D341Med (cell line): Measurements from ENCODE around the gene PRMT3.
"Not testable (repeated sequence)": the region's sequence is repeated elsewhere in the genome, so short reads cannot be mapped to it uniquely, and the experiment has no call there.

Source experiments
- DNase-seq: peaks from one replicate; pipeline ENCODE4 v3.0.0; 2012; ENCODE audit warnings: low spot score

Gene PRMT3

DNA sequence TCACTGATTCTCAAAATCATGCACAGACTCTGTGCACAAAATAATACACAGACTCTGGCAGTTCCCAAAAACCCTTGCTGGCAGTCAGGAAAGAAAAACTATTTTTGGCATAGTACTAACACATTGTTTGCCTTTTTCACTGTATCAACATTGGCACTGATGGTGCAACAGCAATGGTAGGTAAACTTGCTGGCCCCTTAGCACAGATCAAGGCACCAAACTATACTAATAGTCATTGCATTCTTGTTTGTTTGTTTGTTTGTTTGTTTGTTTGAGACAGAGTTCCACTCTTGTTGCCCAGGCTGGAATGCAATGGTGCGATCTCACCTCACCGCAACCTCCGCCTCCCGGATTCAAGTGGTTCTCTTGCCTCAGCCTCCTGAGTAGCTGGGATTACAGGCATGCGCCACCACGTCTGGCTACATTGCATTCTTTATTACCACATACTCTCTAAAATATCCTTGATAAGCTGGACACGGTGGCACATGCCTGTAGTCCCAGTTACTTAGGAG lies 130.9 kb downstream of the PRMT3 start:
- no peak for DNase-seq

GRCh38 chr11:20522536-20522935 lies 135.0 kb downstream of the PRMT3 start:
- DNase-seq, result no peak

DNA sequence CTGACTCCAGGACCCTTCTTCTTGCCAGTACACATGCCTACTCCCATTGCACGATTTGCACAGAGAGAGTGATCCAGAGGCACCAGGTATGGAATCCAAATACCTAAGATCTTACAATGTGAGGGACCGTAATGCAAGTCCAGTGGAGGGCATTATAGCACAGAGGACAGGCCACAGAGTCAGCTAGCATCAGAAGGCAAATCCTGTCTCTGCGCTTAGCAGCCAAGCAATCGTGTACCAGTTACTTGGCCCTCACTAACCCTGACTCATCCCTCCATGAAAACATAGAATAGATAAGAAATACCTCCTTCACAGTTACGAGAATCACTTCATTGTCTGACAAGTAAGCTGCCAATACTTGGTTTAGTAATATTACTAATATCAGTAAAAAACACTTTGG lies 142.2 kb downstream of the PRMT3 start:
- DNase-seq, result no peak

DNA sequence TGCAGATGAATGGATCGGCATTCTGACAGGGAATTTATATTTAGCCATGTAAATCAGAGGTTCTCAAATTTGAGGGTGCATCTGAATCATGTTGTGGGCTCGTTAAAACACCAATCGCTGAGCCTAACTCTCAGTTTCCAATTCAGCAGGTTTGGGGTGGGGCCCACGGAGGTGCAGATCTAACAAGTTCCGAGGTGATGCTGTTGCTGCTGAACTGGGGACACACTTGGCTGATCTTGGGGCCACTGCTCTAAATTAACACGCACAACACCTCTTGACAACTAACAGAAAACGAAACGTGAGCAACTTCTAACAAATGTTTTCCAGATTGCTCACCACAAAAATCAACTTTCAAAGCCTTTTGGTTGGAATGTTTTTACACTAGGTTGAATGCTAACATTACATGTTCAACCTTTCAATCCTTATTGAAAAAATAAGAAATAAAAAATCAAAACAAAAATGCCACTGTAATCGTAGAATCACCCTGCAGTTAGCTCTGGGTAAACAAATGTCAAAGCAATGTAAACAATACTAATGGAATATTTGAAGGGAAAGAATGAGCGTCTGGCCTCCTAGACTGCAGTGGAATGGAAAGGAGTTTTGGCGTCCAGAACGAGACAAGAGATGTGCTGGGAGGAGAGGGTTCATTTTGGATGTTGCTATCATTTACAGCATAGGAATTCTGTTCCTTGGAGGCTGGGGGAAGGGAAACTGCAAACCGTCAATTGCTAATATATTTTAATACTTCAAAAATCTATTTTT lies 143.6 kb downstream of the PRMT3 start:
- DNase-seq, result no peak

- DNase-seq, result no peak
Measured at GRCh38 chr11:20535271-20535881, 147.9 kb downstream of the PRMT3 start.

DNA sequence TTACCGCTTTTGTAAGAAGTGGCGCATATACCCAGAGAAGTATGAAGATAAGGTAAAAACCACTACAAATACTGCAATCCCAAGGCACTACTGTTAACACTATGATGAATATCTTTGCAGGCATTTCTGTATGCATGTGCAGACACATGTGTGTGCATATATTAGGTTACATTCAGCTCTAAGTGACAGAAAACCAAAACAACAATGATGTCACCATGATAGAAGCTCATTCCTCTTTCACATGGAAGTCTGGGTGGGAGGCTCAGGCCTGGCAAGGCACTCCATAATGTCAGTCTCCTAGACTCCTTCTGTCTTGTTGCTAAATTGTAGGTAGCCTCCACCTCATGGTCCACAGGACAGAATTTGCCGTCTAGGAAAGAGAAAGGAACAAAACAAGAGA lies 148.8 kb downstream of the PRMT3 start:
- no peak for DNase-seq

DNA sequence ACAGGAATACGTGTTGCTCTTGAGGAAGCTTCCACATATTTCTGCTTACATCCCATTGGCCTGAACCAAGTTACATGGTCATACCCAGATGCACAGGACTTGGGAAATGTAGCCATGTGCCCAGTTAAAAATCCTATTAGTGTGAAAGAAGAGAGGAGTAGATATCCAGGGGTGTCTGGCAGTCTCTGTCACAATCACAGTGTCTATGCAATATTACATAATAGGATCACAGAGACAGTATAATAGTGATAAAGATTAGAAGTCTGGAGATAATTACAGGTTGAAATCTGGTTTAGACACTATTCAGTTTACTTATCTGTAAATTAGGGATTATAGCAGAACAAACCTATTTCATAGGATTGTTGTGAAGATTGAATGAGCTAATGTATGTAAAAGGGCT lies 149.3 kb downstream of the PRMT3 start:
- peak; percentile 64 for DNase-seq

GRCh38 chr11:20541503-20541902 lies 154.0 kb downstream of the PRMT3 start:
- DNase-seq, result no peak

GRCh38 chr11:20544603-20545237 lies 157.2 kb downstream of the PRMT3 start:
- DNase-seq, result no peak

DNA sequence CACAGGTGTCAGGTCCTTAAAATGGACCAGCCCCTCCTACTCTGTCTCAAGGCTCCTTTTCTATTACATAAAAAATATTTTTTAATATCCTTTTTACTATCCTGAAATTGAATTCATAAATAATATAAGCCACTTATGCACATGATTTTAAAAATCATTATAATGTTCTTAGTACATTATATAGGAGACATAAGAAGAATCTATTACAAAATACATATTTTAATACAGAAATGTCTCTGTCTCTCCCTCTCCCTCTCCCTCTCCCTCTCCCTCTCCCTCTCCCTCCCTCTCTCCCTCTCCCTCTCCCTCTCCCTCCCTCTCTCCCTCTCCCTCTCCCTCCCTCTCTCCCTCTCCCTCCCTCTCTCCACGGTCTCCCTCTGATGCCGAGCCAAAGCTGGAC lies 159.9 kb downstream of the PRMT3 start:
- DNase-seq, result no peak

DNA sequence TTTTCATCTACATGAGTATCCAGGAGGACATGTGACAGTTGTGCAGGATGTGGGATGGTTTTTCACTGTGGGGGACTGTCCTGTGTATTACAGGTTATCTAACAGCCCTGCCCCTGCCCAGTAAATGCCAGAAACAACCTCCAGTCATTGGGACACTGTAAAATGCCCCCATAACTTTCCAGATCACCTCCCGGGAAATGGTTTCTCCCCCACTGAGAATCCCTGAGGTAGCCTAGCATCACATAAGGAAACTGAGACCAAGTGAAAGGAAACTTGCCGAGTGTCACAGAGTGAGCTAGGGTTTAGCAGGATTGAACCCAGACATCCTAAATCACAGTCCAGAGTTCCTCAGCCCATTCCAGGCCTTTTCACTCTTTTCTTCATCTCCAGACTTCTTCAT lies 163.6 kb downstream of the PRMT3 start:
- DNase-seq, result no peak

- no peak for DNase-seq
Measured at GRCh38 chr11:20555783-20556182, 168.3 kb downstream of the PRMT3 start.

DNA sequence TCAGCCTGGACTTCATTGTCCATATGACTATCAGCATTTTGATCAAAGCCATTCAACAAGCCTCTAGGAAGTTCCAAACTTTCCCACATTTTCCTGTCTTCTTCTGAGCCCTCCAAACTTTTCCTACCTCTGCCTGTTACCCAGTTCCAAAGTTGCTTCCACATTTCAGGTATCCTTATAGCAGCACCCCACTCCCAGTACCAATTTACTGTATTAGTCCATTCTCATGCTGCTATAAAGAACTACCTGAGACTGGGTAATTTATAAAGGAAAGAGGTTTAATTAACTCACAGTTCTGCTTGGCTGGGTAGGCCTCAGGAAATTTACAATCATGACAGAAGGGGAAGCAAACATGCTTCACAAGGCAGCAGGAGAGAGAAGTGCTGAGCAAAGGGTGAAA lies 168.9 kb downstream of the PRMT3 start:
- not testable (repeated sequence) for DNase-seq

DNA sequence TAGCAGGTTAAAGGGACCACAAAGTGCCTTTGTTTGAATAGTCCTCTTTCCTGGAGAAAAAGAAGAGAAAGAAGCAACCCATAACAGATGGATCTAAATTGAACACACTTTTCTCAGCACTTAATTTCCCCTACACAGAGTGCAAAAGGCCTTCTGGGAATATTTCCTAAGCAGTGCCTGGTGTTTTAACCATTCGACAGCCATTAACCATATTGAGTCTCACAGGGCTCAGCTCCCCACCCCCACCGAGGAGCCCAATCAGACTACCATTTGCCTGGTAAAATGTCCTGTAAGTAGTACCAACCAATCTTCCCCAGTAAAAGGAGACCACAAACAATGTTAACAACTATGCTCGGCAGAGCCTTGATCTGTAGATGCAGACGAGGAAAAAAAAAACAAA lies 171.2 kb downstream of the PRMT3 start:
- DNase-seq, result no peak
